K562 (cell line): ENCODE measurements around the gene LIFR. TPM values are rescaled to one million over a fixed set of nuclear protein-coding genes. Genes with fewer than 3 reads are reported as not detected.

Experiments used
- ATAC-seq: fragments of 200-7000 bp; cut with Tn5 transposase; 3 replicates; pipeline ENCODE4 v1.9.1; 2020; ENCODE audit warnings: moderate library complexity
- BruUV-seq: library from RNA; stranded (reverse); fragments of 400-500 nt; replicated peaks from 2 replicates; lab custom pipeline; 2021; lab: Mats Ljungman, UMichigan
- CTCF ChIA-PET: fragments of 300-600 bp; formaldehyde crosslinking; extraction: SDS; loops from one replicate; lab custom pipeline; 2021; ENCODE audit warnings: low intra/inter-chr PET ratio; lab: Yijun Ruan, JAX
- POLR2A ChIA-PET: fragments of 300-600, 350-650 bp; sonication (Branson Sonifier 250); formaldehyde crosslinking; extraction: SDS; loops from one replicate; lab custom pipeline; 2021; ENCODE audit warnings: antibody characterized with exemption, inconsistent platforms; lab: Yijun Ruan, JAX
- DNase-seq, 4 experiments: peaks; one replicate each; pipeline versions ENCODE4 v3.0.0 to v3.0.0-alpha.2; 2011 to 2018; ENCODE audit warnings: low spot score in 3 of 4, mixed read lengths in 3 of 4; ENCODE audit errors: extremely low read depth in 1 of 4
- FAIRE-seq: peaks from 2 replicates; lab custom pipeline; 2011; peaks lifted over from hg19 to GRCh38; lab: Jason Lieb, UNC
- H2AFZ ChIP-seq: 2 replicates; pipeline ENCODE4 v1.6.0; 2011; ENCODE audit warnings: low read depth, low read length, control low read depth, inconsistent platforms
- H3K27ac ChIP-seq: fragments of 200-600 bp; 3 replicates; pipeline ENCODE4 v1.8.0; 2011; ENCODE audit warnings: low read depth, mild to moderate bottlenecking, control low read depth, inconsistent platforms, low read length, moderate library complexity, mixed read lengths; ENCODE audit errors: extremely low read depth
- H3K27me3 ChIP-seq, 2 experiments: fragments of 300-600 bp in 1 of 2; 2 replicates in 1 of 2; 3 replicates in 1 of 2; pipeline versions ENCODE4 v1.6.0 to v1.8.0; 2011; ENCODE audit warnings: inconsistent platforms in 2 of 2, low read length in 2 of 2, mild to moderate bottlenecking in 1 of 2, mixed read lengths in 1 of 2, moderate library complexity in 1 of 2; ENCODE audit not compliant: control insufficient read depth in 2 of 2, insufficient read depth in 2 of 2
- H3K36me3 ChIP-seq: fragments of 300-600 bp; 3 replicates; pipeline ENCODE4 v1.8.0; 2011; ENCODE audit warnings: mild to moderate bottlenecking, low read length, inconsistent platforms; ENCODE audit not compliant: control insufficient read depth, insufficient read depth
- H3K4me1 ChIP-seq, 2 experiments: fragments of 200-600 bp in 1 of 2; replicated peaks in 1 of 2; 2 replicates in 1 of 2; 3 replicates in 1 of 2; pipeline versions ENCODE4 v1.5.1 to v1.8.0; 2011; ENCODE audit warnings: inconsistent platforms in 2 of 2, low read length in 2 of 2, mild to moderate bottlenecking in 1 of 2, mixed read lengths in 1 of 2, moderate library complexity in 1 of 2; ENCODE audit not compliant: control insufficient read depth in 2 of 2, insufficient read depth in 2 of 2
- H3K4me2 ChIP-seq: 2 replicates; pipeline ENCODE4 v1.6.1; 2011; ENCODE audit warnings: low read length, control low read depth, inconsistent platforms, mixed read lengths; ENCODE audit not compliant: insufficient read depth
- H3K4me3 ChIP-seq: fragments of 200-600 bp; sonication (generic), shearing (Covaris generic); 2 replicates; pipeline ENCODE4 v1.5.1; 2016; ENCODE audit warnings: control low read depth, inconsistent platforms
- H3K79me2 ChIP-seq: fragments of 200-600 bp; 3 replicates; pipeline ENCODE4 v1.8.0; 2011; ENCODE audit warnings: low read length, inconsistent platforms; ENCODE audit not compliant: control insufficient read depth, insufficient read depth
- H3K9ac ChIP-seq, 2 experiments: 2 replicates each; pipeline versions ENCODE4 v1.6.0 to v1.6.1; 2011; ENCODE audit warnings: low read depth in 2 of 2, low read length in 2 of 2, control low read depth in 1 of 2, inconsistent platforms in 1 of 2, mild to moderate bottlenecking in 1 of 2, mixed read lengths in 1 of 2; ENCODE audit not compliant: insufficient read depth in 1 of 2
- H3K9me1 ChIP-seq: one replicate; pipeline ENCODE4 v1.6.0; 2011; ENCODE audit warnings: inconsistent platforms, mild to moderate bottlenecking, low read length, moderate library complexity; ENCODE audit not compliant: control insufficient read depth, insufficient read depth
- H3K9me3 ChIP-seq: replicated peaks from 2 replicates; pipeline ENCODE4 v1.5.1; 2011; ENCODE audit warnings: low read depth, low read length, inconsistent platforms; ENCODE audit not compliant: control insufficient read depth, insufficient read depth
- H4K20me1 ChIP-seq: replicated peaks from 2 replicates; pipeline ENCODE4 v1.6.1; 2011; ENCODE audit warnings: low read length, inconsistent platforms, mixed read lengths; ENCODE audit not compliant: control insufficient read depth, insufficient read depth
- FOXP1 ChIP-seq: sonication (generic); formaldehyde crosslinking; IDR thresholded peaks from 2 replicates; pipeline ENCODE4 v1.8.0; 2022; ENCODE audit warnings: mild to moderate bottlenecking, missing genetic modification reagents
- HMGN3 ChIP-seq: IDR thresholded peaks from 2 replicates; pipeline ENCODE4 v1.6.1; 2011; ENCODE audit warnings: borderline replicate concordance, low read depth, mild to moderate bottlenecking, mixed read lengths, low read length; ENCODE audit not compliant: insufficient read length; ENCODE audit errors: extremely low read depth
- POLR2AphosphoS2 ChIP-seq: IDR thresholded peaks from 2 replicates; pipeline ENCODE4 v1.6.1; 2012; ENCODE audit warnings: low read length, improper control_type of control experiment
- SNIP1 ChIP-seq: fragments of 450-650 bp; IDR thresholded peaks from 2 replicates; pipeline ENCODE4 v1.7.1; 2017; ENCODE audit warnings: low read depth, mild to moderate bottlenecking
- ZNF24 ChIP-seq: fragments of 450-650 bp; IDR thresholded peaks from 2 replicates; pipeline ENCODE4 v1.6.1; 2016
- WGBS: fragments of 100-300 bp; shearing (Covaris generic); methylation state at CpG from one replicate; pipeline ENCODE4 v1.1.6; 2016; ENCODE audit warnings: low coverage, mixed read lengths; ENCODE audit not compliant: insufficient coverage; ENCODE audit errors: missing lambda C conversion rate; 5-methylcytosine and 5-hydroxymethylcytosine counted together
- in situ Hi-C: fragments of 300-500 bp; cut with MboI; formaldehyde crosslinking; loops from 4 replicates; pipeline ENCODE4 v1.15.0; 2018; ENCODE audit warnings: inconsistent platforms, mixed read lengths
- intact Hi-C: fragments of 100-400 bp; cut with micrococcal nuclease; formaldehyde crosslinking; loops from 2 replicates; pipeline ENCODE4 v1.14.2; 2022
- polyA plus RNA-seq, 8 experiments: library from polyadenylated mRNA; depleted of rRNA in 4 of 8; stranded (reverse) in 5 of 8; unstranded in 3 of 8; fragments of >200 nt; fragmentation: Nextera tagmentation in 2 of 8; fragmentation: Illumina TruSeq in 1 of 8; extraction: Ambion mirVana in 2 of 8; extraction: Trizol in 1 of 8; gene quantifications; 2 replicates each; pipeline versions ENCODE4 v1.2.1 to v1.2.3, GENCODE V29; 2011 to 2014; ENCODE audit warnings: inconsistent platforms in 1 of 8, missing spikeins in 1 of 8
- total RNA-seq, 7 experiments: library from RNA; depleted of rRNA in 6 of 7; stranded (reverse); fragments of >200 nt in 6 of 7; fragmentation: Illumina TruSeq in 2 of 7; extraction: Trizol in 2 of 7; gene quantifications; 2 replicates each; pipeline versions ENCODE4 v1.2.1 to v1.2.3, GENCODE V29; 2011 to 2021; ENCODE audit warnings: low replicate concordance in 1 of 7
- TF ChIP-seq, protein P1 (sequence below): sonication (generic); formaldehyde crosslinking; IDR thresholded peaks from 2 replicates; pipeline ENCODE4 v1.8.1; 2023; ENCODE audit warnings: mild to moderate bottlenecking, missing genetic modification reagents
- TF ChIP-seq, protein P2 (sequence below): fragments of 450-650 bp; IDR thresholded peaks from 2 replicates; pipeline ENCODE4 v1.6.1; 2016; ENCODE audit warnings: low read depth

Gene LIFR
- total and polyA plus RNA-seq, 9 of the 15 experiments (the other 6 are each of a cell fraction or from before 2014, with no cell fraction given) = 0.43 to 5.7 (median 3.3) TPM

DNA sequence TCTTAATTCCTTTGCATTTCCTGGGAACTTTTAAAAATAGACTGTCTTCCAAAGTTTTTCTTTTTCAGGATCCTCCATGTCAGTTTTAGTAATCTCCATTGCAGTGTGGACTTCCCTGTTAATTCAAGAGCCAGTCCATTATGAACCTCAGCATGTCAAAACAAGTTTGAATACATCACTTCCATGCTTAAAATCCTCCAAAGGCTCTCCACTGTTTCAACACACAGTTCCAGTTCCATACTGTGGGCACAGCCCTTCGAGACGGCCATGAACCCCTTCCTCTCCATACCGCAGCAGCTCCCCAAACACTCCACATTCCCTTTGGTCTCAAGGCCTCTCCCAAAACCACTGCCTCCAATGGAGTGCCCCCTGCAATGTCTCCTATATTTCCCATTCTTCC, 19.5 kb downstream of the LIFR start:
- ATAC-seq = no peak
- no peak overlapping the region for H3K4me3 ChIP-seq
- 10% methylated on average over 3 of the region's 3 CpGs for WGBS
- no peak overlapping the region for H3K9ac ChIP-seq
- H3K27ac ChIP-seq = no peak overlapping the region
- H3K9me1 ChIP-seq = no peaks in the 10 kb centered on the region
- no peaks in the 10 kb centered on the region for H3K36me3 ChIP-seq
- no peaks in the 10 kb centered on the region for H4K20me1 ChIP-seq
- ChIA-PET CTCF (no interaction called here), POLR2A (interaction anchor here (1.3 kb wide), 1 partner anchor 18 kb away, joined by 4 read pairs; no protein-coding TSS in a partner anchor)
- H3K4me2 ChIP-seq = no peak overlapping the region
- TF ChIP-seq SNIP1 = no peak
- TF ChIP-seq POLR2AphosphoS2 = no peak
- no peak for TF ChIP-seq HMGN3
- no peak for FAIRE-seq
- BruUV-seq = no TSS peak
- intact Hi-C loops (no loop called here), in situ Hi-C loops (no loop called here)
- no peak for DNase-seq
- peaks cover 4 to 6% of the 10 kb centered on the region in 2 experiments; a peak in 3 of 5 replicates for H3K27me3 ChIP-seq
- no peaks in the 10 kb centered on the region for H3K4me1 ChIP-seq
- no peaks in the 10 kb centered on the region for H3K79me2 ChIP-seq
- no peaks in the 10 kb centered on the region for H3K9me3 ChIP-seq
- H2AFZ ChIP-seq = no peak overlapping the region

DNA sequence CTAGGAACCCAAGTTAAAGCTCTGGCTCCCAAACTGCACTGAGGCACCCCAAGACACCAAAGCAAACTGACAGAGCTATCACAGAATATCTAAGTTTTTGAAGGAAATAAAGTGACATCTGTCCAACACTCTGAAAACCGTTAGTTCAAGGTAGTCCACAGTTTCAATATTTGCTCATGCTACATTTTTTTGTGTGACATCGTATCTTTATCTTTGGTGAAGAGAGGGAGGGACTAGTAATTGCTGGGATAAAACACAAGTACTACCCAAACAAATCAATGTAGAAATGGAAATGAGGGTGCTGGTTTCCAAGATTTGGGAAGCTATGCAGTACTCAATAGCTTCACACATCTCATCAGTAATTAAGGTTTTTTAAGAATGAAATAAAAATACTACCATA, 20.6 kb downstream of the LIFR start:
- FAIRE-seq (no peak), DNase-seq (no peak), ATAC-seq (no peak)
- Histone ChIP-seq H3K4me2 (no peak overlapping the region), H3K36me3 (no peaks in the 10 kb centered on the region), H3K79me2 (no peaks in the 10 kb centered on the region), H4K20me1 (no peaks in the 10 kb centered on the region), H3K4me1 (no peaks in the 10 kb centered on the region), H3K4me3 (no peak overlapping the region), H3K9me3 (no peaks in the 10 kb centered on the region), H3K27me3 (peaks cover 4 to 6% of the 10 kb centered on the region in 2 experiments; a peak in 3 of 5 replicates), H3K9me1 (no peaks in the 10 kb centered on the region), H3K9ac (no peak overlapping the region), H3K27ac (no peak overlapping the region), H2AFZ (no peak overlapping the region)
- 0% methylated on average over 2 of the region's 2 CpGs for WGBS
- in situ Hi-C loops (no loop called here), intact Hi-C loops (no loop called here)
- CTCF ChIA-PET = no interaction called here
- POLR2A ChIA-PET = interaction anchor here (1.2 to 1.3 kb wide), 2 partner anchors 17 to 129 kb away, joined by 3 to 4 read pairs; no protein-coding TSS in a partner anchor
- no TSS peak for BruUV-seq
- no peak for TF ChIP-seq FOXP1 (CRISPR knock-in tag)
- TF ChIP-seq, protein P1, sequence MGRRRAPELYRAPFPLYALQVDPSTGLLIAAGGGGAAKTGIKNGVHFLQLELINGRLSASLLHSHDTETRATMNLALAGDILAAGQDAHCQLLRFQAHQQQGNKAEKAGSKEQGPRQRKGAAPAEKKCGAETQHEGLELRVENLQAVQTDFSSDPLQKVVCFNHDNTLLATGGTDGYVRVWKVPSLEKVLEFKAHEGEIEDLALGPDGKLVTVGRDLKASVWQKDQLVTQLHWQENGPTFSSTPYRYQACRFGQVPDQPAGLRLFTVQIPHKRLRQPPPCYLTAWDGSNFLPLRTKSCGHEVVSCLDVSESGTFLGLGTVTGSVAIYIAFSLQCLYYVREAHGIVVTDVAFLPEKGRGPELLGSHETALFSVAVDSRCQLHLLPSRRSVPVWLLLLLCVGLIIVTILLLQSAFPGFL (CRISPR knock-in tag) = no peak
- TF ChIP-seq, protein P2, sequence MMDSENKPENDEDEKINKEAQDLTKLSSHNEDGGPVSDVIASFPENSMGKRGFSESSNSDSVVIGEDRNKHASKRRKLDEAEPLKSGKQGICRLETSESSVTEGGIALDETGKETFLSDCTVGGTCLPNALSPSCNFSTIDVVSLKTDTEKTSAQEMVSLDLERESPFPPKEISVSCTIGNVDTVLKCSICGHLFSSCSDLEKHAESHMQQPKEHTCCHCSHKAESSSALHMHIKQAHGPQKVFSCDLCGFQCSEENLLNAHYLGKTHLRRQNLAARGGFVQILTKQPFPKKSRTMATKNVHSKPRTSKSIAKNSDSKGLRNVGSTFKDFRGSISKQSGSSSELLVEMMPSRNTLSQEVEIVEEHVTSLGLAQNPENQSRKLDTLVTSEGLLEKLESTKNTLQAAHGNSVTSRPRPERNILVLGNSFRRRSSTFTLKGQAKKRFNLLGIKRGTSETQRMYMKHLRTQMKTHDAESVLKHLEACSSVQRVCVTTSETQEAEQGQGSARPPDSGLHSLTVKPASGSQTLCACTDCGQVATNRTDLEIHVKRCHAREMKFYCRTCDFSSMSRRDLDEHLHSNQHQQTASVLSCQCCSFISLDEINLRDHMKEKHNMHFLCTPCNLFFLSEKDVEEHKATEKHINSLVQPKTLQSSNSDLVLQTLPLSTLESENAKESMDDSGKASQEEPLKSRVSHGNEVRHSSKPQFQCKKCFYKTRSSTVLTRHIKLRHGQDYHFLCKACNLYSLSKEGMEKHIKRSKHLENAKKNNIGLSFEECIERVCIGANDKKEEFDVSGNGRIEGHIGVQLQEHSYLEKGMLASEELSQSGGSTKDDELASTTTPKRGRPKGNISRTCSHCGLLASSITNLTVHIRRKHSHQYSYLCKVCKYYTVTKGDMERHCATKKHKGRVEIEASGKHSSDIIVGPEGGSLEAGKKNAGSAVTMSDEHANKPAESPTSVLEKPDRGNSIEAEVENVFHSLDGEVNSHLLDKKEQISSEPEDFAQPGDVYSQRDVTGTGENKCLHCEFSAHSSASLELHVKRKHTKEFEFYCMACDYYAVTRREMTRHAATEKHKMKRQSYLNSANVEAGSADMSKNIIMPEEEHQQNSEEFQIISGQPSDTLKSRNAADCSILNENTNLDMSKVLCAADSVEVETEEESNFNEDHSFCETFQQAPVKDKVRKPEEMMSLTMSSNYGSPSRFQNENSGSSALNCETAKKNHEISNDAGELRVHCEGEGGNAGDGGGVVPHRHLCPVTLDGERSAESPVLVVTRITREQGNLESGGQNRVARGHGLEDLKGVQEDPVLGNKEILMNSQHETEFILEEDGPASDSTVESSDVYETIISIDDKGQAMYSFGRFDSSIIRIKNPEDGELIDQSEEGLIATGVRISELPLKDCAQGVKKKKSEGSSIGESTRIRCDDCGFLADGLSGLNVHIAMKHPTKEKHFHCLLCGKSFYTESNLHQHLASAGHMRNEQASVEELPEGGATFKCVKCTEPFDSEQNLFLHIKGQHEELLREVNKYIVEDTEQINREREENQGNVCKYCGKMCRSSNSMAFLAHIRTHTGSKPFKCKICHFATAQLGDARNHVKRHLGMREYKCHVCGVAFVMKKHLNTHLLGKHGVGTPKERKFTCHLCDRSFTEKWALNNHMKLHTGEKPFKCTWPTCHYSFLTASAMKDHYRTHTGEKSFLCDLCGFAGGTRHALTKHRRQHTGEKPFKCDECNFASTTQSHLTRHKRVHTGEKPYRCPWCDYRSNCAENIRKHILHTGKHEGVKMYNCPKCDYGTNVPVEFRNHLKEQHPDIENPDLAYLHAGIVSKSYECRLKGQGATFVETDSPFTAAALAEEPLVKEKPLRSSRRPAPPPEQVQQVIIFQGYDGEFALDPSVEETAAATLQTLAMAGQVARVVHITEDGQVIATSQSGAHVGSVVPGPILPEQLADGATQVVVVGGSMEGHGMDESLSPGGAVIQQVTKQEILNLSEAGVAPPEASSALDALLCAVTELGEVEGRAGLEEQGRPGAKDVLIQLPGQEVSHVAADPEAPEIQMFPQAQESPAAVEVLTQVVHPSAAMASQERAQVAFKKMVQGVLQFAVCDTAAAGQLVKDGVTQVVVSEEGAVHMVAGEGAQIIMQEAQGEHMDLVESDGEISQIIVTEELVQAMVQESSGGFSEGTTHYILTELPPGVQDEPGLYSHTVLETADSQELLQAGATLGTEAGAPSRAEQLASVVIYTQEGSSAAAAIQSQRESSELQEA = no peak
- TF ChIP-seq ZNF24 = no peak
